Ascending aorta (tissue), 2 donors: ENCODE data around the gene MAP3K5. TPM values are rescaled to one million over a fixed set of nuclear protein-coding genes. Genes with fewer than 3 reads are reported as not detected.

Experiments used
- DNase-seq, 2 donors: peaks; one replicate each; pipeline ENCODE4 v3.0.0-alpha.2; 2019; ENCODE audit warnings: low spot score in 2 of 2
- H3K27ac ChIP-seq, 2 donors: fragments of 200-600 bp; sonication (generic); one replicate each; pipeline ENCODE4 v1.5.1; 2016 to 2017; ENCODE audit warnings: mild to moderate bottlenecking in 1 of 2
- H3K27me3 ChIP-seq: fragments of 200-600 bp; sonication (generic); one replicate; pipeline ENCODE4 v1.5.1; 2017
- H3K36me3 ChIP-seq, 2 donors: fragments of 200-600 bp; sonication (generic); one replicate each; pipeline ENCODE4 v1.5.1; 2016
- H3K4me1 ChIP-seq, 2 donors: fragments of 200-600 bp; sonication (generic); one replicate each; pipeline ENCODE4 v1.5.1; 2016 to 2017; ENCODE audit warnings: mild to moderate bottlenecking in 1 of 2
- H3K4me3 ChIP-seq, 2 donors: fragments of 200-600 bp; sonication (generic); one replicate each; pipeline ENCODE4 v1.5.1; 2016 to 2017; ENCODE audit warnings: mild to moderate bottlenecking in 1 of 2
- H3K9me3 ChIP-seq, 2 donors: fragments of 200-600 bp; sonication (generic); one replicate each; pipeline ENCODE4 v1.5.1; 2016
- intact Hi-C: fragments of 100-400 bp; cut with DNase I; formaldehyde crosslinking; loops from one replicate; pipeline ENCODE4 v1.15.1; 2023
- total RNA-seq: library from RNA; depleted of rRNA; stranded (reverse); fragments of >200 nt; gene quantifications from one replicate; pipeline ENCODE4 v1.1.0, GENCODE V29; 2016
- TF ChIP-seq, protein P1 (sequence below), 3 experiments: fragments of 200-600 bp in 2 of 3; fragments of 450-650 bp in 1 of 3; sonication (generic) in 2 of 3; IDR thresholded peaks; one replicate each; pipeline ENCODE4 v1.5.1; 2016 to 2019; ENCODE audit warnings: antibody characterized with exemption in 3 of 3, mild to moderate bottlenecking in 1 of 3, moderate library complexity in 1 of 3

MAP3K5 gene
- total RNA-seq, 1 donor from 2014 or later: 40.9 TPM

DNA sequence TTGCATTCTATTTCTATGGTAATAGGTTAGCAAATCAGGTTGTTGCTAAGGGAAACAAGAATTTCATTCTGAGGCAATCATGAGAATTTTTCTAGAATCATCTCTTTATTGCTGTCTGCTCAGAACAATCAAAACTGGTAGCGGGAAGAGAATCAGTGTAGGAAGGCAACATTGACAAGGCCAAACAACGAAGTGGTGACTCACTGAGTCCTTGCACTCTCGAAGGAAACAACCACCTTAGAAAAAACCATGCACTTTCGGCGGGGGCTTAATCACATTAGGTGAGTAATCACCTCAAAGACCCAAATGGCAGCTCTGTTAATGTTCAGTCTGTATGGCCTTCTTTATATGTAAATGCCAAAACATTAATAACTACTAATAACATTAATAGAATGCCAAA lies 163.3 kb downstream of the MAP3K5 start:
- Histone ChIP-seq H3K4me3 (no peak overlapping the region), H3K27ac (no peak overlapping the region), H3K27me3 (no peaks in the 10 kb centered on the region), H3K4me1 (no peaks in the 10 kb centered on the region), H3K36me3 (peaks cover 22 to 48% of the 10 kb centered on the region in 2 donors), H3K9me3 (no peaks in the 10 kb centered on the region)
- TF ChIP-seq, protein P1, sequence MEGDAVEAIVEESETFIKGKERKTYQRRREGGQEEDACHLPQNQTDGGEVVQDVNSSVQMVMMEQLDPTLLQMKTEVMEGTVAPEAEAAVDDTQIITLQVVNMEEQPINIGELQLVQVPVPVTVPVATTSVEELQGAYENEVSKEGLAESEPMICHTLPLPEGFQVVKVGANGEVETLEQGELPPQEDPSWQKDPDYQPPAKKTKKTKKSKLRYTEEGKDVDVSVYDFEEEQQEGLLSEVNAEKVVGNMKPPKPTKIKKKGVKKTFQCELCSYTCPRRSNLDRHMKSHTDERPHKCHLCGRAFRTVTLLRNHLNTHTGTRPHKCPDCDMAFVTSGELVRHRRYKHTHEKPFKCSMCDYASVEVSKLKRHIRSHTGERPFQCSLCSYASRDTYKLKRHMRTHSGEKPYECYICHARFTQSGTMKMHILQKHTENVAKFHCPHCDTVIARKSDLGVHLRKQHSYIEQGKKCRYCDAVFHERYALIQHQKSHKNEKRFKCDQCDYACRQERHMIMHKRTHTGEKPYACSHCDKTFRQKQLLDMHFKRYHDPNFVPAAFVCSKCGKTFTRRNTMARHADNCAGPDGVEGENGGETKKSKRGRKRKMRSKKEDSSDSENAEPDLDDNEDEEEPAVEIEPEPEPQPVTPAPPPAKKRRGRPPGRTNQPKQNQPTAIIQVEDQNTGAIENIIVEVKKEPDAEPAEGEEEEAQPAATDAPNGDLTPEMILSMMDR (IDR thresholded peaks at IDR 0.05): no peak
- intact Hi-C loops: no loop called here
- no peak for DNase-seq

DNA sequence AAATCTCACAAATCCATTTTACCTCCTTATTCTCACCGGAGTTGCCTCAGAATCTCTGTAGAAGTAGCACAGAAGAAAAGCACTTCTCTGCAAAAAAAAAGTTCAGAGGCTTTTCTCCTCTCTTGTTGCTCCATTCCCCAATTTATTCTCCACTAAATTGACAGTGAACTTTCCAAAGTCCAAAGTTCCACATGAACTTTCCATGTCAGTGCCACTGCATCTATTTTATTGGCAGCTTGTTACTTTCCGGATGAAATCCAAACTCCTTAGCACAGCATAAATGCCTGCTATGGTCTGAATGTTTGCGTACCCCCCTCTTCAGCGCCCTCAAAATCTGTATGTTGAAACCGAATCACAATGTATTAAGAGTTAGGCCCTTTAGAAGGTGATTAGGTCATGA lies 165.1 kb downstream of the MAP3K5 start:
- intact Hi-C loops: no loop called here
- Histone ChIP-seq H3K9me3 (no peaks in the 10 kb centered on the region), H3K36me3 (peaks cover 21 to 35% of the 10 kb centered on the region in 2 donors), H3K4me1 (no peaks in the 10 kb centered on the region), H3K4me3 (no peak overlapping the region), H3K27ac (no peak overlapping the region), H3K27me3 (no peaks in the 10 kb centered on the region)
- no peak for DNase-seq
- TF ChIP-seq, protein P1 (IDR thresholded peaks at IDR 0.05): no peak

DNA sequence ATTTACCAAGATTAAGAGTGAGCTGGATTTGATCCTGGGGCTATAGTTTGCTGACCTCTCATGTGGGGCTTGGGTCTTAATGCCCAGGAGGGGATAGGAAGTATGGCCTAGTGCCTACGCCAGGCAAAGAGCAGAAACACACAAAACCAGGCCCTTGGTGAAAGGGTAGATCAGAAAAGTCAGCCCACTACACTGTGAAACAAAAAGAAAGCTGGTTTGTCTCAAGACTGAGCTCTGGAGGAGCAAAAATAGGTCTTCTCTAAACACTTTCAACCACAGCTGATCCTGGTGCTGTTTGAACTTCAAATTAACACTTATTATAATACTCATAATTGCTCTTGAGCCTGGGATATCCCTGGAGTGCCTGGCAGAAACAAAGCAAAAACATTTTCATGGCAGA lies 167.0 kb downstream of the MAP3K5 start:
- intact Hi-C loops: no loop called here
- no peak for DNase-seq
- Histone ChIP-seq H3K9me3 (no peaks in the 10 kb centered on the region), H3K4me3 (no peak overlapping the region), H3K36me3 (peaks cover 18 to 42% of the 10 kb centered on the region in 2 donors), H3K4me1 (no peaks in the 10 kb centered on the region), H3K27ac (no peak overlapping the region), H3K27me3 (no peaks in the 10 kb centered on the region)
- TF ChIP-seq, protein P1 (IDR thresholded peaks at IDR 0.05): no peak

DNA sequence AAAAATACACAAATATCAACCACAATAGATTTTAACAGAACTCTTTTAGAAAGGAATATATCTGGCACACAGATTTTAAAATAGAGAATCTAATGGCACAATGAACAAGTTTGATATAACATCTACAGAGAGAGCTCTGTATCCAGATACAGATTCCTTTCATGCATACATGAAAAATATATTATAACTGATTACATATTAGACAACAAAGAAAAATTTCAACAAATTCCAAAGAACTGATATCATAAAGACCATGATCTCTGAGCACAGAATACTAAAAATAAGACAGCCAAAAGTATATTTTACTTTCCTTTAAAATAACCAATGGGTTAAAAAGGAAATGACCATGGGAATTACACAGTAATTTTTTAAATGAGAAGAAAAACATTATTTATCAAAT lies 167.9 kb downstream of the MAP3K5 start:
- no peak overlapping the region for H3K4me3 ChIP-seq
- intact Hi-C loops: no loop called here
- no peaks in the 10 kb centered on the region for H3K9me3 ChIP-seq
- H3K36me3 ChIP-seq: peaks cover 16 to 42% of the 10 kb centered on the region in 2 donors
- TF ChIP-seq, protein P1 (IDR thresholded peaks at IDR 0.05): no peak
- H3K27ac ChIP-seq: no peak overlapping the region
- DNase-seq: no peak
- no peaks in the 10 kb centered on the region for H3K27me3 ChIP-seq
- no peaks in the 10 kb centered on the region for H3K4me1 ChIP-seq

DNA sequence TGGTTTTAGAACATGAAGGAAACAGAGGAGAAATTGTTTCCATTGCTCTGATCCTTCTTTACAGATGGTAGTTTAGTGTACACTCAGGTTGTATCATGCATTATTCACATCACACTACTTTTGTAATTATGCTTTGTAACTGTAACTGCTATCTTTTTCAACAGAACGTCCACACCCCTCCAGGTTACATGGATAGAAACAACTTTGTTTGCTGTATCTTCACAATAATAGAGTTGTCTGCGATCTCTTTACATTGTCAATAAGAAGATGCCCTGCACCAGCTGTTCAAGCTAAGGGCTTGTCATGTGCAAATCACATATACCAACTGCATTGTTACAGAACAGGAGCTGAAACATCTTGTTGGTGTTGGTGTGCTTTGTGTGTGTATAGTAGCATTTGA lies 174.2 kb downstream of the MAP3K5 start:
- H3K27me3 ChIP-seq: no peaks in the 10 kb centered on the region
- DNase-seq: no peak
- H3K27ac ChIP-seq: no peak overlapping the region
- no peak overlapping the region for H3K4me3 ChIP-seq
- H3K4me1 ChIP-seq: no peaks in the 10 kb centered on the region
- TF ChIP-seq, protein P1 (IDR thresholded peaks at IDR 0.05): no peak
- no peaks in the 10 kb centered on the region for H3K9me3 ChIP-seq
- intact Hi-C loops: no loop called here
- peaks cover 19 to 34% of the 10 kb centered on the region in 2 donors for H3K36me3 ChIP-seq

DNA sequence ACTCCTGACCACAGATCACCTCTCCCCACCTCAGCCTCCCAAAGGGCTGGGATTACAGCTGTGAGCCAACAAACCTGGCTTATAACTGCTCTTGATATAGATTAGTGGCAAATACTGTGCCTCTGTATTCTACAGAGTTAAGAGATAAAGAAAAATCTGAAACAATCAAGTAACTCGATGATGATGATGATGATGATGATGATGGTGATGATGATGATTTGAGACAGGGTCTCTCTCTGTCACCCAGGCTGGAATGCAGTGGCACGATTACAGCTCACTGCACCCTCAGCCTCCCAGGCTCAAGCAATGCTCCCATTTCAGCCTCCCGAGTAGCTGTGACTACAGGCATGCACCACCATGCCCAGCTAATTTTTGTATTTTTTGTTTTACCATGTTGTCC lies 175.8 kb downstream of the MAP3K5 start:
- TF ChIP-seq, protein P1 (IDR thresholded peaks at IDR 0.05): no peak
- peaks cover 10 to 31% of the 10 kb centered on the region in 2 donors for H3K36me3 ChIP-seq
- no peaks in the 10 kb centered on the region for H3K27me3 ChIP-seq
- no peaks in the 10 kb centered on the region for H3K4me1 ChIP-seq
- intact Hi-C loops: no loop called here
- H3K27ac ChIP-seq: no peak overlapping the region
- no peaks in the 10 kb centered on the region for H3K9me3 ChIP-seq
- no peak overlapping the region for H3K4me3 ChIP-seq
- DNase-seq: no peak
